Fibroblast of lung (primary cell): ENCODE data around the gene IL1B.

Source experiments
- CTCF ChIP-seq, 2 donors: IDR thresholded peaks in 1 of 2; conservative IDR thresholded peaks in 1 of 2; 1 replicate in 1 of 2; 2 replicates in 1 of 2; pipeline ENCODE4 v1.5.1; 2011 to 2012; ENCODE audit warnings: low read length in 2 of 2, control low read depth in 1 of 2, inconsistent platforms in 1 of 2, low read depth in 1 of 2, mild to moderate bottlenecking in 1 of 2
- EZH2 ChIP-seq: IDR thresholded peaks from 2 replicates; pipeline ENCODE4 v1.5.1; 2012; ENCODE audit warnings: low read length, control low read depth, mild to moderate bottlenecking; ENCODE audit errors: missing control alignments

- TF ChIP-seq CTCF (conservative IDR thresholded peaks at IDR 0.05 in 1 of 2, IDR thresholded peaks at IDR 0.05 in 1 of 2; ENCODE audit: low read depth in 1 of 2, low read length in 2 of 2) (no peak), EZH2 (no peak)
These were observed 27.5 kb downstream of the IL1B start for GRCh38 chr2:112809112-112809511.
